Measurements from ENCODE around the gene SLIT1.
"Not testable (repeated sequence)": the region's sequence is repeated elsewhere in the genome, so short reads cannot be mapped to it uniquely, and the experiment has no call there.

The SLIT1 gene

DNA sequence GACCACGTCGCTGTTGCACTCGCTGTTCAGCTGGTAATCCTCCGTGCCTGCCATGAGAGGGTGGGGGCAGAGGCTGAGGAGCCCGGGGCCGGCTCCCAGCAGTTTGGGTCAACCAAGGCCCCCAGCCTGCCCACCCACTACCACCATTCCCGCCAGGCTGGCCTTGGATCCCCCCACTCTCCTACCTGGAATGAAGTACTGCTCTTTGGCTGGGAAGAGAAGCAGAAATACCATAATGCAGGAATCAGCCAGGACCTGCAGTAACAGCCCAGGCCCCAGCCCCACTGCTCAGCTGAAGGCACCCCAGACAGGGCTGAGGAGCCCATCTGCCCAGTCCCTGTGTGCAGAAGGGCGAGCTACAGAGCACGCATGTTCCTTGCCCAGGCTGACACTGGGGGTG lies 138.0 kb downstream of the SLIT1 start:
- FAIRE-seq: no peak

DNA sequence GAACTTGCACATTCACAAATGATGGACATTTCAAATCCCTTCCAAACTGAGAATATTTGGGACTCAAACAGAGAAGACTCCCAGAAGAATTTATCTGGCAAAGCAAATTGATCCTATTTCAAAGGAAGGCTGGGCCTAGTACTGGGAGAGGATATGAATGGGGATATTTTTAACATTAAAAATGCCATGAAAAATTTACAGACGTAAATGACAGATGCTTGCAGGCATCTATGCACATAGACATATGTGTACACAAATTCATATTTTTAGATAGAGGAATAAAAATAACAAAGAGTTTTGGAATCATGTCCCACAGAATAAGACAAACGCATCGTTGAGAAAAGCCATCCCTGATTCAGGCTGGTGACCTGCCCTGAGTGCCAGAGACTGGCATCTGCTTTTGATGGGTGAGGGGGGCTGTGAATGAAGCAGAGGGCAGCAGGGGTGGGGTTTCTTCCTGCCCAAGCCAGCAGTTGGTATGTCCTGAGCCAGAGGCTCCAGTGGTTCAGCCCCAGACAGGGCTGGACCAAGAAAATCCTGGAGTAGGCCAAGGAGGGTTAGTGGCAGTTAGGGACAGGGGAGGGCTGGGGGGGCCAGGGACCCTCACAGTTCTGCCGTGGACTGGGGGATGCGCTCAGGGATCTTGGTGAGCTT lies 138.5 kb downstream of the SLIT1 start:
- FAIRE-seq (no peak), DNase-seq (ENCODE audit: low spot score) (no peak)

More for the DNA sequence above, 138.0 kb downstream of the SLIT1 start:
- DNase-seq (ENCODE audit: low spot score): no peak

DNA sequence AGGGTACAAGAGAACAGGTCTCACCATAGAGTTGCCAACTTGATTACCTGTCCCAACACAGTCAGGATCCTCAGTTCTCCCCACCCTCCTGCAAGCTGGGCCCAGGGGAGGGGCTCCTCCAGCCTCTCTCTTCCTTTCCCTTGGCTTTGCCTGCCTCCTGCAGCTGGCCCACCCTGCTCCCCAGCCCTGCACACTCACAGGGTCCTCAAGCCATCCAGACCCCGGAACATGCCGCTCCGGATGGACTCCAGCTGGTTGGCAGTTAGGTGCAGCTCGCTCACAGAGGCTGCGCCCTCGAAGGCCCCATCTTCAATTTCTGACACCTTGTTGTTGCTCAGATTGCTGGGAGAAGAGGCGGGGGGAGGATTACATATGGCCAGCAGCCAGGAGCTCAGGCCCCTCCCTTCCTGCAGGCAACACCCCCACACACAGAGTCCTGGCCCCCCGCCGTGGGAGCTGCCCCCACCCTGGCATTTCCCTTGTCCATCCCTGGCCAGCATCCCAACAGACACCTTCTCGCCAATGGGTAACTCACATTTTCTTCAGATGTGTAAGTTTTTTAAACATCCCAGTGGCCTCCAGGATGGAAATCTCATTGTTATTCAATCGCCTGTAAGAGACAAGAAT lies 139.2 kb downstream of the SLIT1 start:
- DNase-seq (ENCODE audit: low spot score) (no peak), FAIRE-seq (no peak)

DNA sequence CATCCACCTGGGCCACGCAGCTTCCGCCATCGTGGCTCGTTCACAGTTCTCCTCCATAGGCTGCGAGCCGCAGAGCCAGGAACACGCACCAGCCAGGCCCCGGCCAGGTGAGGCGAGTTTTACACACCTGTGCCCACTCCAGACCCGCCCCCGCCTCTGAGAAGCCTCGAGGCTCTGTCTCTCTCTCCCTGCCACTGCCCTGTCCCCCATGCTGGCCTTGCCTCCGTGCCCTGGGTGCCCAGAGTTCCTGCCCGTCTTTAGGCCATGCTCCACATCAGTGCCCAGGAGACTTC lies 142.2 kb downstream of the SLIT1 start:
- no peak for DNase-seq (ENCODE audit: low spot score)
- no peak for FAIRE-seq

DNA sequence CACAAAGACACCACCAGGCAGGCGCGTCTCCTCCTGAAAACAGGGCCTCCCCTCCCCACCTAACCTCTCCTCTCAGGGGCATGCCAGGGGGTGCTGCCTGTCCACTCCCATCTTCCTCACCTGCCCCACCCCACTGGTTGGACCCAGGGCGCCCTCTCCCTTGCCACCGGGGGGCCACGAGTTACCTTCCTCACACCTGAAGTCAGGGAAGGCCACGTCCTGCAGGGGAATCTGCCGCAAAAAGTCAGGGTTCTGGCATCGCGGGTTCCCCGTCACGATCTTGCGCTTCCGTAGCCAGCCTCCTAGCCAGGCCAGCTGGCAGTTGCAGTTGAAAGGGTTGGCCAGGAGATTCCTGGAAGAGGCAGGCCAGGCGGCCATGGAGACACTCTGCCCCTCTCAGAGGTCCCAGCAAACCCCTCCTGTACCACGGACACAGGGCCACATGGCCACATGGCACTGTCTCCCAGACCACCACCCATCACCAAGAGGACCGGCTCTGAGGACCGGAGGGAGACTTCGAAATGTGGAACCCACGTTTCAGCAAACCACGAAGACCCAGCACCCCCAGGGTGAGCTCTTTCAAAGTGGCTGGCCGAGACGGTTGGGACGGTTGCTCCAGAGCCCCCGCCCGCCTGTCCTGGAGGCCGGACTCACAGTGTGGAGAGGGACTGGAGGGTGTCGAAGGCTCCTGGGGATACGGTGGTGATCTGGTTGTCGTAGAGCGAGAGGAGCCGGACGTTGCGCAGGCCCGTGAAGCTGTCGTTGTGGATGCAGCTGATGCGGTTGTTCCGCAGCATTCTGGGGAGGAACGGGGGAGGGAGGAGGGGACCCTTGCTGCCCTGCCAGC lies 142.8 kb downstream of the SLIT1 start:
- DNase-seq (ENCODE audit: low spot score): no peak
- no peak for FAIRE-seq

DNA sequence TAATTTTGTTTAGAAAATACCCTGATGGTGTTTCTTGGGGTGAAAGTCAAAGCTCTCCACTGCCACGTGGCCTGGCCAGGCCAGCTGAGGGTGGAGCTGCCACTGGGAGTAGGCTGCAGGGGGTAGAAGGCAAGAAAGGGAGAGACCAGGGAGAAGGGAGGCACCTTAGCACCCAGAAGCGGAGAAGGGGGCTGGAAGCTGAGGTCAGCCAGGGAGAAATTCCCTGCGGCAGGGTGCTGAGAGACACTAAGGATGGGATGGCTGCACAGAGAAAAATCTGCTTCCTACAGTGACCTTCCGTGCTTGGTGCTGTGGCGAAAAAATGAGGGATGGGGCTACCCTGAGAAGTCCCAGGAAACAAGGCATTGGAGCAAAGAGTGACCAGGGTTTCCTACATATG lies 143.7 kb downstream of the SLIT1 start:
- DNase-seq (ENCODE audit: low spot score) (no peak), FAIRE-seq (no peak)

DNA sequence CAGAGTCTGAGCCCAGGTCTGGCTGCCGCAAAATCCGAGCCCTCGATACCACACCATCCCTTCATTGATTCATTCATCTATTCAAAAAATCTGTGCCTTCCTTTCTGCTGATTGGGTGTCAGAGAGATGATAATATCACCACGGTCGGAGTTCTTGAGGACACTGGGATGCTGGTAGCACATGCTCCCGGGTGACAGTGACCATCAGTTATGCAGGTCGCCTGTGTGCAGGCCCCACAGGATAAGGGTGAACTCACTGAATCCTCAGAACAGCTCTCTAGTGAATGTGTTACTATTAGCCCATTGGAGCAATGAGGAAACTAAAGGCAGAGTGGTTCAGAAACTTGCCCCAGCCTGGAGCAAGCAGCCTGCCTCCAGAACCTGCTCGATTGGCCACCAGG lies 145.1 kb downstream of the SLIT1 start:
- FAIRE-seq (no peak), DNase-seq (ENCODE audit: low spot score) (no peak)

DNA sequence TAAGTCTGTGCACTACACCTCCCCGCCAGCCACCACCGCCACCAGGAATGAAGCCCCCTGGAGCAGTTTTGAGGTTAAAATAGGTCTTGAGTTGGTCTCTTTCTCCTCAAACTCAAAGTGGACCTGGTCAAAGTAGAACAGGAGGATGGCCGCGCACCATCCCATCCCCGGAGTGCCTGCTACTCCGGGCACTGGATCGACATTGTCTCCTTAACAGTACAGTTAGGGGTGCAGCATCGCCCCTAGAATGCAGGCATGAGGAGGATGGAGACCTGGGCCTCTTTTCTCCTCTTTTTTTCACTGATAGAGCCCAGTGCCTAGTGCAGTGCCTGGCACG lies 145.5 kb downstream of the SLIT1 start:
- no peak for DNase-seq (ENCODE audit: low spot score)
- no peak for FAIRE-seq

DNA sequence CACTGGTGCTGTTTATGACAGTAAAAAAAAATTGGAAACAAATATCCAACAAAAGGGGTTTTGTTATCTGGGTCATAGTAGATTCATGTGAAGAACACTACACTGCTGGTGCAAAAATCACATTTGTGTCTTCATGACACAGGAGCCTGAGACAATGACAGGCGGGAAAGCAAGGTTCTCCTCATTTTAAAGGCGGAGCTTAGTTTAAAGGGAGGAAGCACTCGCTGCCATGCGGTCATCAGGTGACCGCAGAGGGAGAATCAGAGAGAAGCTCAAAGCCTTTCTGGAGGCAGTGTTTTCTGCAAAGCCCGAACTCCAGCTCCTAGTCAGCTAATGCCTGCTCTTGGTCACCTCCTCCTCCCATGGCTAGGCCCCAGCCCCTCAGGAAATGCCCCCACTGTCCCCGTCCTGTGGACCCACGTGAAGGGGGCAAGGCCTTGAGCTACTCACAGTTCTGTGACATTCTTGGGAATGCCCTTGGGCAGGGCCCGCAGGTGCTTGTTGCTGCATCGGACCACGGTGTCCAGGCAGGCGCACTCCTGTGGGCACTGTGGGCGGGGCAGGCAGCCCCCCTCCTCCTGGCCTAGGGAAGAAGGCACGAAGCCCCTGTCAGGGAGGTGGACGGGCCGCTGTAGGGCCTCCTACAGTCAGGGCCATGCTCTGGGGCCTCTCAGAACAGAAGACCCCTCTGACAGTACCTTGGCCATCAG lies 146.1 kb downstream of the SLIT1 start:
- no peak for FAIRE-seq
- no peak for DNase-seq (ENCODE audit: low spot score)

DNA sequence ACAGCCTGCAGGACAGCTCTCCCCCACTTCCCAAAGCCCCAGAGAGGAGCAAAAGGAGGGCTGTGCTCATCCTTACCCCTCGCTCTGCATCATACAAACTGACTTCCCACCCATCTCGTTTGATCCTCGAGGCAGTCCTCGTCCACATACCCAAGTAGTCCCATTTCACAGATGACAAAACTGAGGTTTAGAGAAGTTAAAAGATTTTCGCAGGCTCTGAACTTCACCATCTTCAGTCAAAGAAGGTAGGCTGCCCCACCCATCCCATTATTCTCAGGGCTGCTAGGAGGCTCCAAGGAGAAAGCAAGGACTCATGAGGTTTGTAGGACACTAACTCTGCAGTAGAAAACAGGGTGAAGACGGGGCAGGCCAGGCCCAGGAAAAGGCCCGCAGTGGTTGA lies 147.1 kb downstream of the SLIT1 start:
- FAIRE-seq (no peak), DNase-seq (ENCODE audit: low spot score) (no peak)

DNA sequence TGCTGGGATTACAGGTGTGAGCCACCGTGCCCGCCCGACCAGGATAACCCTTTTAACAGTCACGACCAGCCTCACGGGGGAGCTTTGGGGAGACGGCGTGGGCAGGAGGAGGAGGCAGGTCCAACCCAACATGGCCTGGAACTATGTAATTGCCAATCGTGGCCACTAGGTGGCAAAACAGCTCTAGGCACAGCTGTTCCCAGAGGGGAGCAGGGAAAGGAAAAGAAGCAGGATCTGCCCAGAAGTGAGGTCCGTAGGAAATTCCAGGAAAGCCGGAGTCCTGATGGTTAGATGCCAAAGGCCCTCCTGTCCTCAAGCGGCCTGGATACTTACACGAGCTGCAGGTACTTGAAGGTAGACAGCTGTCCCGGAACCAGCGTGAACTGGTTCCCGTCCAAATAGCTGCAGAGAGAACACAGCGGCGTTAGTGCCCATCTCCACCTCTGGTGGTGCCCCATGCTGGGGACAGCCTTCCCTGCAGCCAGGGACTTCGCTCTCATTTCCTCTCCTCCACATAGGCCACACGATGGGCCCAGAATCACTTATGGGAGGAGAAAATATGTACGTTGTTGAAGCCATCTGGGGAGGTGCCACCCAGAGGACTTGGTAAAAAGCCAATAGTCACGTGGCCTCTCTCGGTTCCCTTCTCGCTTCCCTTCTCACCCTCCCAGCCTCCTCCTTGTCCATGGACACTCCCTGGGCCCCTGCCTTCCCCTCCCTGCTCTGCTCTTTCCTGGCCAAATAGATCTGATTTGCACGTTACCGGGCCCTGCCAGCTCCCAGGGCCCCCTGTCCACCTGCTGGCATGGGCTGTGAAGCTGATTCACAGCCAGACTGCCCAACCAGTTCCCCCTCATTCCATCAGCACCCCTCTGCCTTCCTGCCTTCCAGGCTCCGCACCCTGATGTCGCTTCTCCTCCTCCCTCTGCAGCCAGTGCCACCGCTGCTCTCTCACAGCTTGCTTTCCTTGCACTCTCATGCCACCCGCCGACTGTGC lies 148.1 kb downstream of the SLIT1 start:
- peak; percentile 65 for DNase-seq (ENCODE audit: low spot score)
- FAIRE-seq: no peak

DNA sequence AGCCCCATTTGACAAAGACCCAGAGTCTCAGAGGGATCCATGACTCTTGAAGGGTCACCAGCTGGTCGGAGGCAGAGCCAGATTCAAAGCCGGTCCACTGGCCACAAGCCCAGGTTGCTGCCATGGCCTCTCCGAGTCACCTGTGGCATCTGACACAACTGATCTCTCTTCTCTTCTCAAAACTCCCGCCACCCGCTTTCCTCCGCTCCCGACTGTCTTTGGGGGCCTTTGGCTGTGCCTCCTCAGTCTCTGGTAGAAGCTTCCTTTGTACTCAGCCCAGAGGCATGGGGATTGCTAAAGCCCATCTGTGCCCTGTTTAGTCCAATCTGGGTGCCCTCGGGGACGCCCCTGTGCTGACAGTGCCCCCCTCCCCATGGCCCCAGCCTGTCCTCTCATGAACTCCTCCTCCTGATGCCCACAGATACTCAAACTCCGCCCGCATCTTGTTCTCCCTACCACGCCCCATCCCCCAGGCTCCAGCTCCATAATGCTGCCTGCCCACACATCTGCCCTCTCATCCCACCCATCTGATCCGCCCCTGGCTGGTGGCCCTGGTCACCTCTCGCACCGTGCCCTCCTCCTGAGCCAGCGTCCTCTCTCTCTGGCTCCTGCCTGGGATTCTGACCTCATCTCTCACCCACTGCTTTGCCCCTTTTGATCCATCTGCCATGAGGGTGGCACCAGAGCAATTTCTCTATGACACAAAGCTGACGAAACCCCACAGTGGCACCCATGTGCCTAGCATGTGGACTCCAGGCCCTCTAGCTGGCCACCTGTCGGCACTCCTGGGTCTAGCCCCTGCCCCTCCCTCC lies 150.6 kb downstream of the SLIT1 start:
- no peak for DNase-seq (ENCODE audit: low spot score)
- FAIRE-seq: no peak

DNA sequence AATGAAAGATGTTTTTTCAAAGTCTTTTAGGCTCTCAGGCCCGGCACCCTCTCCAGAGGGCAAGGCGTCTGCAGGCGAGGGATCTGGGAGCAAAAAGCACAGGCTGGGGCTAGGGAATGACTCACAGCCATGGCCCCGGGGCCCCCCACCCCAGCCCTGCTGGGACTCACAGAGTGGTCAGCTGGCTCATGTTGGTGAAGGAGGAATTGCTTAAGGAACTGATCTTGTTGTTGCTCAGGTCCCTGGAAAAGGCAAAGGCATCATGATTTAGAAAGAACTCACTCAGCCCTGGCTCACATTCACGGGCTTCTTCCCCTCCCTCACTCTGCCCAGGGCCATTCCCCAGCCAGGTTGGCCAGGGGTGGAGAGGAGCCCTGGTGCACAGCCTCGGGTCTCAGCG lies 151.5 kb downstream of the SLIT1 start:
- DNase-seq (ENCODE audit: low spot score) (no peak), FAIRE-seq (no peak)

DNA sequence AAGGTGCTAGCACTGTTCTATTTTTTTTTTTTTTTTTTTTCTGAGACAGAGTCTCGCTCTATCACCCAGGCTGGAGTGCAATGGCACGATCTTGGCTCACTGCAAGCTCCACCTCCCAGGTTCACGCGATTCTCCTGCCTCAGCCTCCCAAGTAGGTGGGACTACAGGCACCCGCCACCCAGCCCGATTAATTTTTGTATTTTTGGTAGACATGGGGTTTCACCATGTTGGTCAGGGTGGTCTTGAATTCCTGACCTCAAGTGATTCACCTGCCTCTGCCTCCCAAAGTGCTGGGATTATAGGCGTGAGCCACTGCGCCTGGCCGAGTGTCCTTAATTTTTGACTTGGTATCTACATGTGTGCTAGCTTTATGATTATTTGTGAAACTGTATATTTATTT lies 151.9 kb downstream of the SLIT1 start:
- DNase-seq (ENCODE audit: low spot score); FAIRE-seq: not testable (repeated sequence)

DNA sequence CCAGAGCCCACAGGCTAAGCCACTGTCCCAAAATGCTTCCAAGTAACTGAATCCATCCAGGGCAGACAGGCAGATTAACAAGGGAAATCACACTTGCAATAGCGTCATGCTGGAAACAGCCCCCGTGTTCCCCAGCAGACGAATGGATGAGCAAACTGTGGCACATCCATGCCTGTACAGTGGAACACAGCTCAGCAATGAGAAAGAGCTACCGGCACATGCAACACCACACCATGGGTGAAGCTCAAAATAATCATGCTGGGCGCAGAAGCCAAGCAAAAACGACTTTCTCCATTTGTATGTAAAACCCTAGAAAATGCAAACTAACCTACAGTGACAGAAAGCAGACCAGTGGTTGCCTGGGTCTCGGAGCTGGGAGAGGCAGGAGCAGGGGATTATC lies 153.1 kb downstream of the SLIT1 start:
- FAIRE-seq (no peak), DNase-seq (ENCODE audit: low spot score) (no peak)

DNA sequence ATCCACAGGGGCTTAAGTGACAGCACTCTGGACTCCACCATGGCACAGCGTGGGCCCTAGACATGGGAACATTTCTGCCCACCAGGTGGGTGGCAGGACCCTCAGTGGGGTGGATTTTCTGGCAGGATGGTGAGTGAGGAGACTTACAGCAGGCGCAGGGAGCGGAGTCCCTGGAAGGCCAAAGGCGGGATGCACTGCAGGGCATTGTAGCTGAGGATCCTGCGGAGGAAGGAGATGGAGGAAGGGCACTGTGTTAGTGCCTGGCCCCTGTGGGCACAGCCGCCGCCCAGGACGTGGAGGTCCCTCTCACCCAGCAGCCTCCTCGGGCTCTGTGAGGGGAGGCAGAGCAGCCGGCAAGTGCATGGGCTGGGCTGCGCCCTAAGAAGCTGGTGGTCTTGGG lies 154.3 kb downstream of the SLIT1 start:
- FAIRE-seq (no peak), DNase-seq (ENCODE audit: low spot score) (no peak)

DNA sequence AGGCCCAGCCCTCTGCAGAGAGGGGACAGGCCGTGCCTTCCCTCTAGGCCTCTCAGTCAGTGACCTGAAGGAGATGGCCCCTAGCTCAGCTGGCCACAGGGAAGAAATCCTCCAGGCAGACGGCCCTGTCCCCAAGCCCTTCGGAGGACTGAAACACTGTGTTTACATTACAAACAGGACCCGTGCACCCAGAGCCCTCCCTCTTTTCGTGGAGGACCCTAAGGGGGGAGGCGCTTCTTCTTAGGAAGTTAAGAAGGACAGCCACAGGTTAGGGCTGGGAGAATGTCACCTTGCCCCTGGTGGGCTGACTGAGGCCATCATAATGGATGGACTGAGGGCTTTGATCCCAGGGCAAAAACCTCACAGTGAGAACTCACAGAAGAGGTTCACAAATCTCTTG lies 154.9 kb downstream of the SLIT1 start:
- FAIRE-seq: no peak
- no peak for DNase-seq (ENCODE audit: low spot score)

DNA sequence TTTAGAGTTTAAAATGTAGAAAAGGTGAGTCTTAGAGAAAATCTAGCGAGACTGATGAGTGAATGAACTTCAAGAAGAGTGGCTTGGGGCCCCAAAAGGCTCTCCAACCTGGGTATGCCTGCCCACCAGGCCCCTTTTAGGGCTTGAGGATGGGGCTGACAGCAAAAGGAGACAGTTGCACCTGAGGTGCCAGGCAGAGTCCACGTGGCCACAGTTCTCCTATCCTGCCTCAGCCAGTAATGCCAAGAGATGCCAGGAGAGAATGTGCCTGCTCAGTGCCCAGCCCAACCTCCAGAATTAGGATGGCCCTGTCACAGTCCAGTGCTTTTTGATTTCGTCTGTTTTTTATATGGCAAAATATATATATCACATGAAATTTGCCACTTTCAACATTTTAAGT lies 156.5 kb downstream of the SLIT1 start:
- no peak for DNase-seq (ENCODE audit: low spot score)
- FAIRE-seq: no peak

DNA sequence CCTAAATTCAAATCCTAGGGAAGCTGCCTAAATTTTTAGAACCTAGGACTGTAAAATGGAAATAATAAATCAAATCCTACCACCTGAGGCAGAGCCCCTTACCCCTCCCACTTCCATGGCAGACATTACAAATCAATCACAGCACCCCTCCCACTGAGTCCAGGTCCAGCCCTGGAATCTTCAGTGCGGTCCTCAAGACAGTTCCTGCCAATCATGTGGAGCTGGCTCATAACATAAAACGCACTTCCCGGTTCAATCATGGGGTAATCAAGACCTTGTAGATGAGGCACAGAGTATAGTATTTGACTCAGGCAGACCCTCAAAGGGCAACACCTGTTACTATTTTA lies 157.0 kb downstream of the SLIT1 start:
- FAIRE-seq (no peak), DNase-seq (ENCODE audit: low spot score) (no peak)

DNA sequence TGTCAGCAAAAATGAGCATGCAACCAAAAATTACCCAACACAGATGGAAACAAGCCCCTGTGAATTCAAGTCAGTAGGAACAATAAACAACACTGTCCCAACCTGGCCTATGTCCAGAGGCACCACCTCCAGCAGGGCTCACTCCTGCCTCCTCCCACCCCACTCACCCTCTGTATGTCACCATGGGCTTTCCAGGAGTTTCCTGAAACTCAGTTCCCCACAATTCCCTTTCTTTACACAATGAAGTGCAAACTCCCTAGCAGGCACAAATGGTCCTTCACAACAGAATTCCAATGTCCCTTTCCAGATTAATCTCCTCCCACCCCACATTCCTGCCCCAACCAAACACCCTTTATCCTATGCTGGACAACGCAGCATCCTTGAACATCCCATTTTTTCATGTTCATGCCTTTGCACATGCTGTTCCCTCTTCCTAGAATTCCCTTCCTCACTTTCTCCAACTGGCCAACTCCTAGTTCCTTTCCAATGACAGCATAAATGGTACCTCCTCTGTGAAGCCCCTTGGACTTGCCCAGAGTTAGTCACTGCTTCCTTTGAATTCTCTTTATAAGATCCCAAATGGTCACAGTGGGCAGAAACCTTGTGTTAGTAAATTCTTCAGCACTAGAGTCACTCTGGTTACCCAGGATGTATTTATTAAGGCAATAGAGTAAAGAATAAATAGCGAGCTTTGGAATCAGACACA lies 157.5 kb downstream of the SLIT1 start:
- DNase-seq (ENCODE audit: low spot score): peak; percentile 44
- FAIRE-seq: no peak

Measured in RCC 7860 (cell line).